ENCODE results near the gene DNAJC28. TPM values are rescaled to one million over a fixed set of nuclear protein-coding genes. Genes with fewer than 3 reads are reported as not detected.
"Not testable (repeated sequence)": the region's sequence is repeated elsewhere in the genome, so short reads cannot be mapped to it uniquely, and the experiment has no call there.

DNAJC28 gene
- total RNA-seq, 4 donors from 2014 or later, result 5.6 to 12.3 (median 9.3) TPM

GRCh38 chr21:33455686-33456446 is 35.6 kb downstream of the DNAJC28 start:
- Histone ChIP-seq H3K27me3 (no peaks in the 10 kb centered on the region), H3K4me3 (replicated peaks in 1 of 3) (no peak overlapping the region), H3K36me3 (peaks cover 29 to 40% of the 10 kb centered on the region in 2 donors), H3K27ac (peak overlapping the region in 2 of 3 donors; percentile 12 to 13), H3K9me3 (no peaks in the 10 kb centered on the region), H3K4me1 (peaks cover 4 to 20% of the 10 kb centered on the region in 2 donors)
- 85 to 88% methylated on average over 6 of the region's 6 CpGs for WGBS, 2 donors
- intact Hi-C loops (cut with DNase I), result no loop called here
- DNase-seq, result no peak
- no peak for TF ChIP-seq CTCF (IDR thresholded peaks at IDR 0.05)
- no peak for TF ChIP-seq POLR2A (IDR thresholded peaks at IDR 0.05)

GRCh38 chr21:33452362-33452761 is 39.2 kb downstream of the DNAJC28 start:
- peak overlapping the region in 1 of 3 donors; percentile 57 for H3K27ac ChIP-seq
- intact Hi-C loops (cut with DNase I), result no loop called here
- WGBS, 2 donors, result 89 to 94% methylated on average over 3 of the region's 3 CpGs
- TF ChIP-seq CTCF (IDR thresholded peaks at IDR 0.05) (no peak), POLR2A (IDR thresholded peaks at IDR 0.05) (no peak)
- no peaks in the 10 kb centered on the region for H3K9me3 ChIP-seq
- H3K27me3 ChIP-seq, result no peaks in the 10 kb centered on the region
- H3K4me3 ChIP-seq (replicated peaks in 1 of 3), result no peak overlapping the region
- no peak for DNase-seq
- H3K4me1 ChIP-seq, result peaks cover 4 to 21% of the 10 kb centered on the region in 2 donors
- peaks cover 14 to 26% of the 10 kb centered on the region in 2 donors for H3K36me3 ChIP-seq

- TF ChIP-seq CTCF (IDR thresholded peaks at IDR 0.05) (no peak), POLR2A (IDR thresholded peaks at IDR 0.05) (no peak)
- DNase-seq, result peak in 1 of 2 donors; percentile 13
- WGBS, 2 donors, result 67 to 92% methylated on average over 1 of the region's 1 CpG
- intact Hi-C loops (cut with DNase I), result no loop called here
- Histone ChIP-seq H3K4me3 (replicated peaks in 1 of 3) (no peak overlapping the region), H3K9me3 (no peaks in the 10 kb centered on the region), H3K36me3 (peaks cover 14 to 19% of the 10 kb centered on the region in 2 donors), H3K27ac (peak overlapping the region in 2 of 3 donors; percentile 12 to 57), H3K4me1 (peaks cover 4 to 21% of the 10 kb centered on the region in 2 donors), H3K27me3 (no peaks in the 10 kb centered on the region)
Observed at GRCh38 chr21:33451634-33452071, 39.9 kb downstream of the DNAJC28 start.

- 93 to 95% methylated on average over 4 of the region's 4 CpGs for WGBS, 2 donors
- no peak overlapping the region for H3K27ac ChIP-seq
- H3K4me3 ChIP-seq (replicated peaks in 1 of 3), result no peak overlapping the region
- H3K27me3 ChIP-seq, result no peaks in the 10 kb centered on the region
- intact Hi-C loops (cut with DNase I), result loop anchor here (5.0 to 10.0 kb wide), 2 partner anchors 247 to 615 kb away; no protein-coding TSS in a partner anchor
- no peaks in the 10 kb centered on the region for H3K9me3 ChIP-seq
- H3K36me3 ChIP-seq, result peaks cover 4 to 17% of the 10 kb centered on the region in 2 donors
- no peak for TF ChIP-seq POLR2A (IDR thresholded peaks at IDR 0.05)
- no peak for TF ChIP-seq CTCF (IDR thresholded peaks at IDR 0.05)
- no peak for DNase-seq
- H3K4me1 ChIP-seq, result peaks cover 6 to 31% of the 10 kb centered on the region in 2 donors
Observed at GRCh38 chr21:33449616-33450015, 41.9 kb downstream of the DNAJC28 start.

GRCh38 chr21:33446620-33447019 is 44.9 kb downstream of the DNAJC28 start:
- not testable (repeated sequence) for H3K27ac ChIP-seq; DNase-seq; H3K4me3 ChIP-seq (replicated peaks in 1 of 3); H3K27me3 ChIP-seq; H3K9me3 ChIP-seq
- WGBS, 2 donors, result 96% methylated on average over 6 of the region's 6 CpGs
- intact Hi-C loops (cut with DNase I), result loop anchor here (5.0 to 10.0 kb wide), 2 partner anchors 244 to 612 kb away; no protein-coding TSS in a partner anchor
- Histone ChIP-seq H3K36me3 (peaks cover 4 to 12% of the 10 kb centered on the region in 2 donors), H3K4me1 (peaks cover 28 to 43% of the 10 kb centered on the region in 2 donors)

Data from thyroid gland (tissue), 4 donors.